NAMALWA (cell line): ENCODE measurements around the gene LST1.
"Not testable (repeated sequence)": the region's sequence is repeated elsewhere in the genome, so short reads cannot be mapped to it uniquely, and the experiment has no call there.

Experiments
- DNase-seq: peaks from one replicate; pipeline ENCODE4 v3.0.0-alpha.2; 2015; ENCODE audit warnings: low spot score

Gene LST1

GRCh38 chr6:31580807-31581433 lies 5.2 kb upstream of the LST1 start:
- DNase-seq = peak; percentile 84

DNA sequence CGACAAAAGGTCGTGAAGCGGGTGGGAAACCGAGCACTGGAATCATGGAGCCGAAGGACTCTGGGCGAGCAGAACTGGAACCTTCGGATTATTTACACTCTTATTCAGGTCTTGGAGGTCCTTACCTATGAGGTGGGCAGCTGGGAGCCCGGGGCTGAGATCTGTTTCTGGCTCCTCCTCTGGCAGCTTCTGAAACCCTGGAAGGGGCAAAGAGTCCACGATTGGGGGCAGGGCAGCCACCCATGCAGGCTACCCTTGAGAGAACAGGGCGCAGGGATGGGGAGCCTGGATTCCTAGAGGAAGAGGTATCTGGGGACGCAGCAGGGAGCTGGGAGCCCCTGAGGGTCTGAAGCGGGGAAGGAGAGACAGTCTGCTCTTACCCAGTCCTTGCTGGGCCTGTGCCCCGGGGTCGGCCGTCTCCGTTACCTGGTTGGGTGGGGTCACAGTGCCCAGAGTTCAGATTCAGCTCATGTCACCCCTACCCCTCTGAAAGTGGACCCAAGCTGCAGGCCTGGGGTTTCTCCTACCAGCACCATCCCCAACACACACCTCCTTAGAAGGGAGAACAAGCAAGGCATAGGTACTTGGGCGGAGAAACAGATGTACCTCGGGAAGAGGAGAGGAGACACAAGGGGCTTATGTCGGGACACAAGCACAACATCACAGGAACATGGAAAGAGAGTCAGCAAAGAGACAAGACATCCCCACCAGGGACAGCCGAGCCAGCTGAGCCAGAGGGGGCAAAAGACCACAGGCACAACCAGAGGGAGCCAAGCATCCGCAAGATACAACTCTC lies 4.4 kb upstream of the LST1 start:
- peak; percentile 34 for DNase-seq

- DNase-seq = peak; percentile 65
These were observed 3.8 kb upstream of the LST1 start, which contains the start of gene LTB for GRCh38 chr6:31582230-31582643. Gene LTB (minus strand): TSS chr6:31582424. CDS start chr6:31582417, 7 bp downstream.

DNA sequence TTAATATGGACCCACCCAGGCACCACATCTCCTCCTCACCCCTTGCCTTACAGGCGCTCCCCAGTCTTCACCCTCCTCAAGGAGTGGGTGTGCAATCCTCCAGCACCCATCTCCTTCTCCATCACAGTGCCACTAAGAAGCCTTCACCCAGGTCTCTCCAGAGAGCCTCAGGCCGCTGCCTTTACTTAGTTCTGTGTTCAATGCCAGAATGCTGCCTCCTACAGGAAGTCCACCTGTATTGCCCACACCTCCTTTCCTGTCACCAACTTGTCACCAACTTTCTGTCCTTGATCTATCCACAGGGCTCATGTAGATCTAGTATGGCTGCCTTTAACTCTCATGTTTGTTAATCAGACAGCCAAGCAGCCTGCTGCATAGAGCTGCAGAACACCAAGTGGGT lies 586 bp upstream of the LST1 start:
- DNase-seq = peak; percentile 71

GRCh38 chr6:31586599-31587281 lies 663 bp downstream of the LST1 start:
- DNase-seq = no peak

- DNase-seq = no peak
These were observed 2.0 kb downstream of the LST1 start for GRCh38 chr6:31587791-31588777.

DNA sequence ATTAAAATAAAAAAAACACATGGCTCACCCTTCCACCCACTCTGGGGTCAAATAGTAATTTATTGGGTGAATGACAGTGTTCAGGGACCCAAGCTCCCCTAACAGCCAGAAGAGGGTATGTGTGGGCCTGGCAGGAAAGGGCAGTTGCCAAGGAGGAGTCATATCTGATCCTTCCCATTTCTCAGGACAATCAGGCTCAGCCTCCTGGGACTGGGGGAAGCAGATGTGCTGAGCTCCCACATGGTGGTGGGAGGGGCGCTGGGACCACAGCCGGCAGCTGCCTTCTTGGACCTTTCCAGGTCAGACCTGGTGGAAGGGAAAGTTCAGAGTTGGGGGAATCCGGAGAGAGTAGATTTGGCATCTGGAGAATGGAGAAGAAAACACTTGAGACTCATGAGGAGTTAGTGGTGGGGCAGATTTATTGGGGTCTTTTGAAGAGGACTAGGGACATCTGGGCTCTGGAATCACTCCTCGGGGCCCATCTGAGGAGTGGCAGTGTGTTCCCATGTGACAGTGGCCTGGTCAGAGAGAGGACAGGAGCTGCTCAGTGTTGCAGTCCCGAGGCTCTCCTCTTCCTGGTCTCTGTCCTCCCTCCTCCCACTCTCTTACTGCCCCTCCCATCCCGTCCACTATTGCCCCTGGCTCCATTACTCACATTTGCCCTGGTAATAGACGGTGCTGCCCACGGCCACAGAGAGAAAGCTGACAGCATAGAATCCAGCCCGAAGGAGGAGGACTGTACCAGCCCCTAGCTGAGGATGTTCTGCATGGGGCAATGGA lies 3.0 kb downstream of the LST1 start:
- no peak for DNase-seq

DNA sequence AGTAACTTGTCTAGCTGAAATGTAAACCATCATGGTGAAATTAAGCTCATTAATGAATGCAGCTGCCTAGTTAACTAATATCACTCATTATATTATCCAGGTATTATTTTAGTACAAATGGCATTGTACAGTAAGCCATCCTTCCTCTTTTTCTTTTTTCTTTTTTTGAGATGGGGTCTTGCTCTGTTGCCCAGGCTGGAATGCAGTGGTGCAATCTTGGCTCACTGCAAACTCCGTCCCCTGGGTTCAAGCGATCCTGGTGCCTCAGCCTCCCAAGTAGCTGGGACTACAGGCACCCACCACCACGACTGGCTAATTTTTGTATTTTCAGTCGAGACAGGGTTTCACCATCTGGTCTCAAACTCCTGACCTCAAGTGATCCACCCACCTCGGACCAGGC lies 4.6 kb downstream of the LST1 start:
- DNase-seq = not testable (repeated sequence)

GRCh38 chr6:31592396-31592771 lies 6.3 kb downstream of the LST1 start:
- DNase-seq = no peak

DNA sequence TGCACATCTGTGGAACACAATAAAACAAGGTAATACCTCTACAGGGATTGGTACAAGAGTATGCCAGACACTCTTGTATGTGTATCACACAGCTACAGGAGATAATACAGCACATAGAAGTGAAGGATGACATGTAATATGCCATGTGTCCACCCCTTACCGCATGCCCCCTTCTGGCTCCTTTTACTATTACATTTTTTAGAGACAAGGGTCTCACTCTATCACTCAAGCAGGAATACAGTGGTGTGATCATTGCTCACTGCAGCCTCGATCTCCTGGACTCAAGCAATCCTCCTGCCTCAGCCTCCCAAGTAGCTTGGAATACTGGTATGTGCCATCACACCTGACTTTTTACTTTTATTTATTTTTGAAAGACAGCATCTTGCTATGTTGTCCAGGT lies 10.9 kb downstream of the LST1 start:
- peak; percentile 88 for DNase-seq

DNA sequence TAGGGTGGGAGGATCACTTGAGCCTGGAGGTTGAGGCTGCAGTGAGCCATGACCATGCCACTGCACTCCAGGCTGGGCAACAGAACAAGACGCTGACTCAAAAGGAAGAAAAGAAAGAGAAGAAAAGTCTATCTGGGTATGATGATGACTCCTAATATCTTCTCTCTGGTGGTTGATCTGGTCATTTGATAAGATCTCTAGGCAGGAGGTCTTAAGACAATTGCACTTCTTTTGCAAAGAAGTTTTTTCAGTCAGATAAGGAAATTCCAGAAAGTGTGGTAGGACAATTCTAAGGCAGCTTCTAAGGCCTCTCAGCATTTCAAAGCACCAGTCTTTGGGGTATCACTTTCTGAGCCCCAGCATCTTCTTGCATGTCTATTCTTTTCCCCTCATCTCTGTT lies 21.2 kb downstream of the LST1 start:
- no peak for DNase-seq

DNA sequence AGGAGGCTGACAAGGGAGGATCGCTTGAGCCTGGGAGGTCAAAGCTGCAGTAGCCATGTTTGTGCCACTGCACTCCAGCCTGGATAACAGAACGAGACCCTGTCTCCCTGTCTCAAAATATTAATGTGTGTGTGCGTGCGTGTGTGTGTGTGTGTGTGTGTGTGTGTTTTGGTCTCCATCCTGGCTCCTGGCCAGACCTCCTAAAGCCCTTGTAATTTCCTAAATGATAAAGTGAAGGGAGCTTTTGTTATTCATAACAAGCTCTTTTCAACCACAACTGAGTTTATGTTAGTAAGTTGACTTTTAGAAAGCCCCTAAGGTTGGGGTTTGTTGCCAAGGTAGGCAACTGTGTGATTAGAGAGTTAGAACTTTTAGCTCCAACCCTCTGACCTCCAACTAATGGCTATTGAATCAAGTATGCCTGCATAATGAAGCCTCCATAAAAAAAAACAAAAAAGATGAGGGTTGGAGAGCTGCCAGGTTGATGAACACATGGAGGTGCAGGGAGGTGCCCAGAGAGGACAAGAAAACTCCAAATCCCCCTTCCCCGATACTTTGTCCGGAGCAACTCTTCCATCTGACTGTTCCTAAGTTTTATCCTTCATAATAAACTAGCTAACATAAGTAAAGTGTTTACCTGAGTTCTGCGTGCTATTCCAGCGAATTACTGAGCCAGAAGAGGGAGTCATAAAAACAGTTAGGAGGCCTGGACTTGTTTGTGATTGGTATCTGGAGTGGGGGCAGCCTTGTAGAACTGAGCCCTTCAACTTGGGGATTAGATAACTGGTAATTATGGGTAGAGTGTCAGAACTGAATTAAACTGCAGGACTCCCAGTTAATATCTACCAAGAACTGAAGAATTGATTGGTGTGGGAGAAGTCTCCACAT lies 23.7 kb downstream of the LST1 start:
- DNase-seq = no peak

DNA sequence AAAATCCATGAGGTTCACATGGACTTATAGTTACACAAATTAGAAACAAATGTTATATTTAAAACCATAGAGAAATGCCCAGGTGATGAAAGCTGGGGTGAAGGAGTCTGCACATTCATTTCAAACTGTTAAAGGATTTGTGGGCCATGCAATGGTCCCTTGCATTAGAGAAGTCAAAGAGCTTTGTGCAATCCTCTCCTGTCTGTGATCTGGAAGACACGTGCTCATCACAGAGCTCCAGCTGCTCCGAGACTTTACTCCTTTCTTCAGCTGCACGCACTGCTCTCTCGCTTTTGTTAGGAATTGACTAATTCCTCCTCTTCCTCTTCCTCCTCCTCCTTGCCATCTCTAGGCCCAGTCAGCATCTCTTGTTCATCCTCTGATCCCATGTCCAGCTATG lies 24.9 kb downstream of the LST1 start:
- DNase-seq = no peak

- no peak for DNase-seq
These were observed 28.1 kb downstream of the LST1 start for GRCh38 chr6:31614075-31614619.

GRCh38 chr6:31614684-31615578 lies 28.9 kb downstream of the LST1 start, which contains the start of gene AIF1:
Gene AIF1 (plus strand): TSS chr6:31615234. CDS start chr6:31615330, 96 bp downstream.
- no peak for DNase-seq

GRCh38 chr6:31615748-31616147 lies 29.7 kb downstream of the LST1 start:
- no peak for DNase-seq

DNA sequence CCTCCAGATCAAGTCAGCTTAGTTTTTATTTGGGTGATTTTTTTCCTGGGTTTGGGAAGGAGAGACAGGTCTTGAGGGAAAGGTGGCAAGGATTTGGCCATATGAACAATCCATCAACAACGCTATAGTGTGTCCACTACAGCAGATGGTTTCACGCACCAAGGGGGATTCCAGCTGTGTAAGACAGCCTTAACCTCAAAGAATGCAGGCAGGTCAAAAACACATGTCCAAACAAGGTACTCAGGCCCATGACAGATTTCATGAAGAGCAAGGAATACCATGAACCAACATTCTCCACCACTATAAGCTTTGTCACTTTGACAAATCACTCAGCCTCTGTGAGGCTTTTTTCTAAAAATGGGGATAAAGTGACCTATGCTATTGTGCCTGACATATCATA lies 30.9 kb downstream of the LST1 start:
- DNase-seq = no peak

GRCh38 chr6:31619805-31620585 lies 33.9 kb downstream of the LST1 start:
- DNase-seq = peak; percentile 98
